GM18520 (cell line): ENCODE measurements around the gene NCAPH2.

Source experiments
- ATAC-seq: cut with Tn5 transposase; IDR thresholded peaks from one replicate; pipeline ENCODE4 v1.9.1; 2021; ENCODE audit not compliant: unreplicated experiment

The NCAPH2 gene

DNA sequence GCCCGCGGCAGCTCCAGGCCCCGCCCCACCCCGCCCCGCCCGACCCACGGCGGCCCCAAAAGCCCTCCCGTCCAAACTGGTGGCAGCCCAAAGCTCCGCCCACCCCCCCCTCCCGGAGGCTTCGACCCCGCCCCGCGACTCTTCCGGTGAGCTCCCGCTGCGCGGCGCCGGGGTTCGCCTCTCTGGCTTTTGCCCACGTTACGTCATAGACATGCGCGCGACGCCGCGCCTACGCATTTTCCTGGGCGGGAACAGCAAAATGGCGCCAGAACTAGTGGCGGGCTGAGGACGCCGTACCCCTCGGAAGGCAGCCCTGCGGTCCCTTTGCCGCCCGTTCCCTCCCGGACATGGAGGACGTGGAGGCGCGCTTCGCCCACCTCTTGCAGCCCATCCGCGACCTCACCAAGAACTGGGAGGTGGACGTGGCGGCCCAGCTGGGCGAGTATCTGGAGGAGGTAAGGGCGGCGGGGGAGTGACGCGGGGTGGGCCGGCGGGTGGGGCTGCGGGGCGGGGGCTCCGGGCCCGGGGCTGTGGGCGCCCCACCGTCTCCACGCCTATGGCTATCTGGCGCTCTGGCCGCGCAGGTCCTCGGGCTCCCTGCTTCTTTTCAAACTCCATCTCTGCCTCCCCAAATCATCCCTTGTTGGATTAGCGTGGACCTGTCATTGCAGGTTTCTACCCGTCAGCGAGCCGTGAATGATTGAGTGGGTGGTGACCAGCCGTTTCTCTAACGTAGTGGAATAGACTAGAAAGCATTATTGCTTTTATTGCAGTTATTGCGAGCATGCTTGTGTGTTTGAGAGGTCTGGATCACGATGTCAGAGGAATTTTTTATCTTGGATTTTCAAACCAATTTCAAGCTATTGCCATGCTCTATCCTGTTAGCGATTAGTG, at the start of gene NCAPH2:
TSS of gene NCAPH2 (plus strand) at position 234 of the 894 bp plus-strand sequence. CDS start at position 348, 114 bp downstream.
- peak; percentile 76 for ATAC-seq

- ATAC-seq, result no peak
Observed at GRCh38 chr22:50459016-50459415, 49.0 kb upstream of the NCAPH2 start.

GRCh38 chr22:50459496-50460140, 48.4 kb upstream of the NCAPH2 start:
- ATAC-seq, result no peak

DNA sequence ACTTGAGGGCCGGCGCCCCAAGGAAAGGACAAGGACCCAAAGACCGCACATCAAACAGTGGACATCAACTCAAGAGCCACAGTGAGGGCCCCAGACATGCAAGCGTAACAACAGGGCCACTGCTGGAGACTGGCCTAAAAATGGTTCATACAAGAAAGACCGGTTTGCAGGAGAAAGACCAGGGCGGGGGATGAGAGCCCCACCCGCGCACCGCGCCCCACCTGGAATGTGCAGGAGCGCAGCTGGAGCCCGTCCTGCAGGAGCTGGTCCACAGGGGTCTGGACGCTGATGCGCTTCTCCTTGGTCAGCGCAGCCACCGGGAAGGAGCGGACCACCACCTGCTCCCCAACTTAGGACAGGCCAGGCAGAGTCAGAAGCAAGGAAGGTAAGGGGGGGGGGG, 47.1 kb upstream of the NCAPH2 start:
- ATAC-seq, result no peak

DNA sequence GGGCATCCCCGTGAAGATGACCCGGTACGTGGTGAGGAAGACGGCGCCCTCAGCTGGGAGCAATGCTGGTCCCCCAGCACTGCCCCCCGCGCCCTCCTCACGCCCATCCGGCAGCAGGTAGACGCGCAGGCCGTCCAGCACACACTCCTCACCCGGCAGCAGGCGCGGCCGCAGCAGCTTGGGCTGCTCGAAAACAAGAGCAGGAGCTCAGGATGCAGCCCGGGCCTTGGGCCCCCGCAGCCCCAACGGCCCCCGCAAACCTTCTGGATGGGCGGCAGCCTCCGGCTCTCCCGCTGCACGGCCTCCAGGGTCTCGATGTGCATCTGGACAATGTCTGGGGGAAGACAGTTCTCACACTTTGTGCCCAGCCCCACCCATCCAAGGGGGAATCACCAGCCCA, 46.5 kb upstream of the NCAPH2 start:
- no peak for ATAC-seq

DNA sequence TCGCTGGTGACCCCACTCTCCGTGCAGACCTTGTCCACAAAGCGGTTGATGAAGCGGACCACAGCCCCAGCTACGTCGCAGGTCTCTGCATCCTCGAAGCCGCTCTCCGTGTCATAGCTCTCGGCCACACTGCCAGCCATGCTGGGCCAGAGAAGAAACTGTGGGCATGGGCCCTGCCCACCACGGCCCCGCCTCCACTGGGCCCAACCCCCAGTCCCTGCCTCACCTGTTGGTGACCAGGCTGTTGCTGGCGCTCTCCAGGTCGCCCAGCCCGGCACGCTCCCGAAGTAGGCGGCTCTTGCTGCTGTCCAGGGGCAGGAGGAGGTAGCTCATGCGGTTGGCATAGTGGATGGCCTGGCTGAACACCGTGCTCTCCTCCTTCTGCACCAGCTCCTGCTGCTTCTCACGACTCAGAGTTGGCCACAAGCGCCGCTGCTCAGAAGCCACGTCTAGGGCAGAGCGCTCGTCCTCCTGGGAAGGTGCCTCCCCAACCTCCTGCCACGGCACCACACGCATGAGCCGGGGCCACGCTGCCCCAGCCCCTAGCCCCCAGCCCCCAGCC, 46.0 kb upstream of the NCAPH2 start:
- ATAC-seq, result no peak

GRCh38 chr22:50463188-50463900, 44.7 kb upstream of the NCAPH2 start:
- no peak for ATAC-seq

- no peak for ATAC-seq
Observed at GRCh38 chr22:50464451-50464850, 43.6 kb upstream of the NCAPH2 start.

GRCh38 chr22:50465066-50465930, 42.7 kb upstream of the NCAPH2 start:
- ATAC-seq, result no peak

GRCh38 chr22:50467341-50467740, 40.7 kb upstream of the NCAPH2 start:
- no peak for ATAC-seq

- ATAC-seq, result no peak
Observed at GRCh38 chr22:50467773-50468440, 40.1 kb upstream of the NCAPH2 start.

DNA sequence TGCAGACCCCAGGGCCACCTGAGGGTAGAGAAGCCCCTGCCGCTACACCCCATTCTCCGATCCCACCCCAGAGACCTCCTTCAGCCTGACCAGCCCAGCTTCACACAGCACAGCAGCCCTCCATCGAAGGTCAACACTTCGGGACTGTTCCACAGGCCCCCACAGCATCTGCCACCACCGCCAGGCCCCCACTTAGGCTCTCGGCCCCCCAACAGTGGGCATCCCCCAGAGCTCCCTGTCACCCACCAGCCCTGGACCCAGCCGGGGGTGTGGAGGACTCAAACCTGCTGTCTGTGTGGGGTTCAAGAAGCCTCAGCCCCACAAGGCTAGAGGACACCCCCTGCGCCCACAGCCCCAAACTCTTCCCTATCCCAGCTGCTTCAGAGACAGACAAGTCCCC, 39.4 kb upstream of the NCAPH2 start:
- no peak for ATAC-seq

GRCh38 chr22:50469377-50470305, 38.4 kb upstream of the NCAPH2 start:
- ATAC-seq, result peak; percentile 31

GRCh38 chr22:50470491-50470890, 37.5 kb upstream of the NCAPH2 start:
- no peak for ATAC-seq

DNA sequence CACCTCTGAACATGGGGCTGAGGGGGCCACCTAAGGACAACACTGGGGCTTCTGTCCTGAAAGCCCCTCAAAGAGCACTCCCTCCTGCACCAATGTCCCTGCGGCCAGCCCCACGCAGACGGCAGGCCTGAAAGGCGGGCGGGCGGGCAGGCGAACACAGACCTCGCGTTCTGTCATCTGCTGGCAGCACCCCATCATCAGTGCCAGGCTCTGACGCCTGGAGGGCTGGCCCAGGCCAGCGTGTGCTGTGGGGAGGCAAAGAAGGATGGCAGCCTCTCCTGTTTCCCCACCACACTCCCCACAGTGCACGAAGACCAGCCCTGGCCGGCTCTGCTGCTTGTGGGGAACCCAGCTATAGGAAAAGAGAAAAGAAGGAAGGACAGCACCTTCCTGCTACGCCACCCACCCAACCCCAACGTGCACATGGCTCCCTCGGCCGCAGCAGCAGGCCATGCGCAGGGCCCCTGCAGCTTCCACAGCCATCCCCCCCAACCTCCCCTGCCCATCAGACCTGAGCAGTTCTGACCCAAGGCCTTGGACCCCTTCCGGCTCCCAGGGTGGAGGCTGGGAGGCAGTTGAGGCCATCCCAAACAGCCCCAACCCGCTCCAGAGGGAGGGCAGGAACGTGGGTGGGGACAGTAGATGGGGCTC, 36.7 kb upstream of the NCAPH2 start:
- no peak for ATAC-seq

GRCh38 chr22:50471962-50472361, 36.1 kb upstream of the NCAPH2 start:
- ATAC-seq, result no peak

- no peak for ATAC-seq
Observed at GRCh38 chr22:50473088-50473487, 34.9 kb upstream of the NCAPH2 start.
